CD4-positive, alpha-beta T cell treated with Interleukin-17A for 1 hour (primary cell): Measurements from ENCODE around the gene STXBP5.

Source experiments
- DNase-seq: peaks from one replicate; pipeline ENCODE4 v3.0.0-alpha.2; 2020

The STXBP5 gene

DNA sequence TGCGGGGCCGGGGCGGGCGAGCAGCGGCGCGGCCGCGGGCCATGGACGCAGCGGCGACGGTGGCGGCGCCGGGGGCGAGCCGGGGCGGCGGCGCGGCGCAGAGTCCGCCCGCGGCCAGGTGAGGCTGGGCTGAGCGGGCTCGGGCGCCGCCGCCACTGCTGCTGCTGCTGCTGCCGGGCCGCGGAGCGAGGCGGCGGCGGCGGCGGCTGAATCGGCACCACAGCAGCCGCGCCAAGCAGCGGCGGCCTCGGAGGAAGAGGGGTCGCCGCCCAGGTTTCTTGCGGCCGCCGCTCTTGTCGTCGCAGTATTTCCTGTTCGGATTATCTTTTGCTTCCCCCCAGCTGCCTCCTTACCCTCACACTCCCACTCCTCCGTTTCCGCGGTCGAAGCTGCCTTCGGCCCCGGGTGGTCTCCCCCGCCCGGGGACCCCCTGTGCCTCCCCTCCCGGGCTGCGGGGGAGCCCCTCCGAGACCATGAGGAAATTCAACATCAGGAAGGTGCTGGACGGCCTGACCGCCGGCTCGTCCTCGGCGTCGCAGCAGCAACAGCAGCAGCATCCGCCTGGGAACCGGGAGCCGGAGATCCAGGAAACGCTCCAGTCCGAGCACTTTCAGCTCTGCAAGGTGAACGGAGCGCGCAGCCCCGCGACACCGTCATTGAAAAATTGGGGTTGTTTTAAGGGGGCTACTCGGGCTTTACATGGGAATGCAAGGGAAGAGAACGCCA, at the start of gene STXBP5:
Gene STXBP5, plus strand, starts transcription at position 358 of the 726 bp plus-strand sequence. Its CDS starts 116 bp downstream, at position 474.
- DNase-seq, result peak; percentile 42

DNA sequence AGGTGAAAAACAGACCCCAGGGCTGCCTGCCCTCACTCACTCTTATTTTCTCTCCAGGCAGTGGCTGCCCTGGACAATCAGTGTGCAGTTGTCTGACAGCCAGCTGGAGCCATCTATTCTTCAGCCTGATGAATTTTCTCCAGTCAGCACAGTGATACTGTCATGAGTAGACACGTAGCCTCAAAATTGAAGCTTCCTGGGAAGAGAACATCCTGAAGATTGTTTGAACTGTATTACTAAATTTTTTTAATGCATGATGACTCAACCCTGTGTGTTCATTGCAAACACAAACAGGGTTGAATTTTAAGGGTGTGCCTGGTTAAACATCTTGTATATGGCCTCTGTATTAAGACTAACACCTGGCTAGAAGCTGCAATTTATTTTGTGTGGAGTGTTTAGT, 49.8 kb upstream of the STXBP5 start:
- no peak for DNase-seq

- no peak for DNase-seq
Observed at GRCh38 chr6:147156218-147156617, 48.0 kb upstream of the STXBP5 start.

- DNase-seq, result no peak
Observed at GRCh38 chr6:147156799-147157382, 47.3 kb upstream of the STXBP5 start.

DNA sequence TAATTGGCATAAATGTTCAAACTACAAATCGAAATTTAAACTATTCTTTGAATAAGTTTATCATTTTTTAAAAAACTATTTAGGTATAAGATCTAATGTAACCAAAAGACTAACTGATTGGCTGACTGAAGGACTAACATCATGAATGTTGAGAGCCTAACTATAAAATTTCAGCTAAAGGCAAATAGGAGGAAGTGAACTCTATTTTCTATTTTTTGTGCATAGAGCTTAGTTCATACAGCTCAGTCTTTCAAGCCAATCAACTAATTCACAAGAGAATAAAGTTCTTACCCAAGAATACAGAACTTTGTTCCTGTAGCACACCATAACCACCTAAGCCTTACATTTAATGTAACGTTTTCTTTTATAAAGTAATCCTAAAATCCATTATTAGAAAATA, 46.3 kb upstream of the STXBP5 start:
- no peak for DNase-seq

DNA sequence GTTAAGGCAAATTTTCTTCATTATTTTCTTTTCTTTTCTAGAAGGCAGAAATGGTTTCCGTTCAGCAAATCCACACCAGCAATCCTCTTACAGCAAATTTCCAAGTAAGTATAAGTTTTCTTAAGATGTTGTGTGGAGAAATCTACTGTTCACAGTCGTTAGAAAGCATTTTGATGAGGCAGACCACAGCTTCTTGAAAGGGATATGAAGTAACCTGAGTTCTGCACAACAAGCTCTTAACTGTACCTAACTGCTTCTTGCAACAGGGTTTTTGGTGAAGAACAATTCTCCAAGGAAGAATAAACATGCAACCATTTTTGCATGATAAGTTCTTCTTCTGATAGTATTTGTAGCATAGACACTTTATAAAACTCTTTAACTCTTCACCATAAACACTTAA, 45.3 kb upstream of the STXBP5 start:
- DNase-seq, result no peak

DNA sequence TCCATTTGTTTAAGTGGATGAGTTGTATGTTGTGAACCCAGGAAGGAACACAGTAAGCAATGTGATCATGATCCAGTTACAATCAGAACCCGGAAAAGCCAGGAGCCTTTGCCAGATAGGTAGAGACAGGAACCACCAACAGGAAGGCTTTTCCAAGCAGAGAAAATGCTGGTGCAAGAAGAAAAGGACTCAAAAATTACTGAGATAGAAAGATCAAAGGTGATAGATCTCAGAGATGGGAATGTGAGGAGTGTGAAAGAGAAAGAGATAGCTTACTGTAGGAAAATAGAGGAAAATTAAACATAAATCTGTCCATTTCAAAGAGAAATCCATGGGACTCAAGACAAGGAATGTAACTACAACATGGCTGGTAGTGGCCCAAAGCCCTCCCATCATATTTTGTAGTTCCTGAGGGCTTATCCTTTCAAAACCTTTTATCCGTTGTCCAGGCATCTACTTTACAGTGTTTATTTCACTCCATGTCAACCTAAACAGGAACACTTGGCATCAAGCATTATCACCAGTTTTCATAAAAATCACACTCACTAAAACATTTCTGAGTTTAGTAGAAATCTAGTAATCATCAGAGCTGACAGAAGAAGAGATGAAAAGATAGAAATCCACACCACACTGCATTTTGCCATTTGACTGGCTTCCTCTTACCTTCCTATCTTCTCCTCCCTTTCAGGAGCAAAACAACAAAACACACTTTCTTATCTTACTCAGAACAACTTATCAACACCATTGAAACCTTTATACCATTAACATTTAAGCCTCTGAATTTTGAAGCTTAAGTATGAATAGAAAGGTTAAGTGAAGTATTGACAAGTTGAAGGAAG, 44.5 kb upstream of the STXBP5 start:
- DNase-seq, result no peak

DNA sequence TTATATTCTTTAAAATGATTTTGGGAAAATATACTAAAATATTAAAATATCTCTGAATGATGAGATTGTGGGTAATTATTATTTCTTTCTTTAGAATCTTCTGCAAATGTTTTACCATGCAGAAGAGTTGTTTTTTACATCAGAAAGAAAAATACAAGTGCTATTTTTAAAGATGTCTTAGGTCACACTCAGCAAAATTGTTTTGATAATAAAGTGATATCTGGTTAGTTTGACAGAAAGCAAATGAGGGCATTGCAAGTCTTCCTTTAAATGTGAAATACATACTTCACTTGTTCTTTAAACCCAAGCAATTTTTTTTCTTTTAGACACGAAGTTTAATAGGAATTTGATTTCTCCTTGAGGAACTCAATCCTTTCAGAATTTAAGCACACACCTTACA, 43.6 kb upstream of the STXBP5 start:
- no peak for DNase-seq

GRCh38 chr6:147161253-147161973, 42.8 kb upstream of the STXBP5 start:
- DNase-seq, result no peak

- no peak for DNase-seq
Observed at GRCh38 chr6:147161974-147162495, 42.2 kb upstream of the STXBP5 start.

DNA sequence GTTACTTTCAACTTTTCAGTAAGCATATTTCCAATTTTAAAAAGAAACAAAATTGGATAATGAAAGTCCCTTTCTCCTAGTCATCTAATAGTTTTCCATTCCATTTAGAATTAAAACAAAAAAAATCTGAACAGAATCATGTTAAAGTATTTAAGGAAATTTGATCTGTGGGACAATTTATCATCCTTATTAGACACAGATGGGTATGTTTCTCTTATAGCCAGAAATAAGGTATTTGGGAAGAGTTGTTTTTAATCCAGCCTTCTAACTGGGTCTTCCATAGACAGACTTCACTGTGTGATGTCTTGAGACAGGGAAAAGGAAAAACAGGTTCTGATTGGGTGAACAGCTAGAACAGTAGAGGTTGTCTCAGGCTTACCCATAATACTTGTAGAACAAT, 39.5 kb upstream of the STXBP5 start:
- no peak for DNase-seq

GRCh38 chr6:147166360-147166944, 37.8 kb upstream of the STXBP5 start:
- DNase-seq, result no peak

- DNase-seq, result no peak
Observed at GRCh38 chr6:147166992-147167391, 37.2 kb upstream of the STXBP5 start.

DNA sequence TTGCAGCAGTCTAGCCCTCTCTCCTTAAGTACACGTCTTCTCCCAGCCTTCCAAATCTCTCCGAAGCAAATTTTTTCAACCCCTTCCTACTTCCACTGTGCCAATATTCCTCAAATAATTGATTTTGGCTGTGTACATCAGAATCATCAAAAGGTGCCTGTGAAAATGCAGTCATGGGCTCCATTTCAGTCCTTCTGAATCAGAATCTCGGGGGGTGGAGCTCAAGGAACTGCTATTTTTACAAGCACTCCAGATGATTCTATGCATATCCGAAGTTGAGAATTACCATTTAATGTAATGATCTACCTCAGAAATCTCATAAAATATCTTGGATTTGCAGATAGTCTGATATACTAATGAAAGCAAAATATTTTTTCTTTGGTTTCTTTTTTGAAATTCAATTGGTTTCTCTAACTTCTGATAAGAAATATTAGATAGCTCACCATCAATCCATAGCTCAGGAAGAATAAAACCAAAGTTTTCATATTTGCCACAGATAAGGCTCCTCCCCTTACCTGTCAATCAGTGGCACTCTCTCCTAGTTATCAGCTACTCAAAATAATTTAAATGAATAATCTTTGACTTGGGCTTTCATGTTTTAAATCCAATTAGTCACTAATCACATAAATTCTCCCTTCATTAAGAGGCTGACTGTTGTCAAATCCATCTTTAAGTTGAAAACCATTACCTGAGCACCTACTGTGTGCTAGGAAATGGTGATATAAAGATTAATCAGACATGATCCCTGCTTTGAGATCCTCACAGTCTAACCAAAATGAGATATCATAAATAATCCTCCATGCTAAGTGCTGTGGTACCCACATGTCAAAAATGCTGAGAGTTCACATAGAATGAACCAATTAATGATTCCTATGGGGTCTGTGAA, 36.4 kb upstream of the STXBP5 start:
- no peak for DNase-seq

DNA sequence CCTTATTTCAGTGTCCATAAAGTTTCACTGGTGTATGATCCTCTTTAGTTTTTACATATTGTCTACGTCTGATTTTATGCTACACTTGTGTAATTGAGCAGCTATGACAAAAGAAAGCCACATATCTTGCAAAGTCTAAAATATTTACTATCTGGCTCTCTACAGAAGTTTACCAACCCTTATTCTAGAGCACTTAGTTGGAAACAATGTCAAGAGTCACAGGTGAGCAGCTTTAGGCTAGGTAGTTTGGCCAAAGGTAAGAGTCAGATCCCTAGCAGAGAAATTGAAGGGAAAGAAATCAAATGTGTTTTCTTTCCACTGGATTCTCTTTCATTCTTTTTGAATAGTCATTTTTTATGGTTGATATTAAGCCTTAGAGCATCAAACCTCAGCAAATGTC, 34.7 kb upstream of the STXBP5 start:
- no peak for DNase-seq

DNA sequence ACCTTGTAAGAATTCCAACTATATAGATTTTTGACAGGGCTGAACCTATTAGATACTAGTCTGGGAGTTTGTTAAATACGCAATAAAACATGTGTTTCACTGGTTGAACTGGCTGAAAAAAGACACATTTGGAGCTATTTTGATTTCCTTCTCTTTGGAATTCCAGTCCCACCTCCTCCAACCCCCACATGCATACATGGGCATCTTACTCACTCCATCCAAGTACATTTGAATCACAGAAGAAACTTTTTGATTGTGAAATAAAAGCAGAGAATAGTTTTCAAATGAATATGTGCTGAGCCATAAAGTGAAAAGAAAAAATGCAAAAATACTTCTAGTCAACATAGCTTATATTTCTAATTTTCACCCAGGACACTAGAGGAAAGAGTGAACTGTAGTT, 33.9 kb upstream of the STXBP5 start:
- no peak for DNase-seq

DNA sequence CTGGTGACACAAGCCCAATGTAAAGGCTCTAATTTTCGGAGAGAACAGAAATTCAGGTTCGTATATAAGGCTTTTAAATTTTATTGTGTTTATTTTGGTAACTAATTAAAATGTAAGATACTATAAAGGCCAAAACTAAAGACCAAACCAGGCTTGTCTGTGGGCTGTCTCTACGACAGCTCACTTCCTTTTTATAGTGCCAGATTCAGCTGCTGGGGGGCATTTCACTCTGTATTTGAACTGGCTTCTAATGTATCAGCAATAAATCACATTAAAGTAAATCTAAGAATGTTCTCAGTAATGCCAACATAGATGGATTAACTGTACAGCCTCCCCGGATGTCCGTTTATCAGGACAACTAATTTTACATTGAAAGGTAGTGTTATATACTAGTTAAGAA, 31.1 kb upstream of the STXBP5 start:
- DNase-seq, result no peak

DNA sequence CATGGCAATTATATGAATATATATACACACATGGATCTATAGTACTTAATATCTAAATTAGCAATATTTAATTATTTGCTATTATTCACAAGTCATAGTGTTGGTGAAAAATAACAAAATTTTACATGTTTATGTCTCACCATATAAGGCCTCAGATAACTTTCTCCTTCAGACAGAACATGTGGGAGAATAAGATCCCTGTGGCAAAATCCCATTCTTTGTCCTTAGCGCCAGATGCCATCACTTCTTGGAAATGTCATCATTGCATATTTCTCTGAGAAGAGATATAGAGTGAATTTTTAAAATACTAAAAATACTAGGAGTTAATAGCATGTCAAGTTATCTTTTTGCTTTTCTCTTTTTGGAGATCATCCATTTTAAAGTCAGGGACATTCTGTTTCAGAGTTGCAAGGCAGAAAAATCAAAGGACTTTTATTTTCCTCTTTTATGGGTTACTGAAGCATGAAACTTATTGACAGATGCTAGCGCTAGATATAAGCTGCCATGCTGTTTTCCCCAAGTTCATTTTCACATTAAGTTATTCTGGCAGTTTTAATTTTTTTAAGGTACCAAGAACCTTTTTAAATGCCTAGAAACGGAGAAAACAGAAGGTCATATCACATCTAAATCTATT, 30.4 kb upstream of the STXBP5 start:
- no peak for DNase-seq

DNA sequence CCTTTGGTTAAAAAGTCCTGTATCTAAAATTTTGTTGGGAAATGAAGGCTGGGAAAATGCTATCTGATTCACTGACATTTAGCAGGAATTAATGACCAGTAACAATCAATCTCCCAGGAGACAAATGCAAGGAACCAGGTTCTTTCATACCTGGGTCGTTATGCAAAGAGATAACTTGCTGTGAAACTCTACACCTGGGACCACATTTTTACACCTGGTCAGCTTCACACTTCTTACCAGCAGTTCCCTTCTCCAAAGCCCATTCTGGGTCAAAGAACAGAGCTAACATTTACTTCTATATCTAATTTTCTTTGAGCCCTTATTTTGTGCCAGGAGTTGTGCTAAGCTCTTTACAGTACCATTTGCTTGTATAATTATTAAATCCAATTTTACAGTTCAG, 27.4 kb upstream of the STXBP5 start:
- DNase-seq, result no peak

DNA sequence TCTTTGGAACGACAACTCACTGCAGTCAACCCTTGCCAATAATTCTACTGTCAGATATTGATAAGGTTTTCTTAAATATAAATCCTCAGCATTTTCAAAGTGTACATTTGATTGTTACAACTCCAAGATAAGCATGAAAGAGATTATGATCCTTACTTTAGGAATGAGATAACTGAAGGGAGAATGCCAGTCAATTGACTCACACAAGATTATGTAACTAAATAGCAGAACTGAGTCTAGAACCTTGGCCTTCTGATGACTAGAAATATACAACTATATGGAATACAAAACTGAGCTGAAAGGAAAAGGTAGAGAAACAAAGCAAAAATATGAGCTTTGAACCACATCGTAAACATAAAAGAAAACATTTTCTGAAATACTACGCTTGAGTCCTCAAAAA, 26.9 kb upstream of the STXBP5 start:
- DNase-seq, result no peak

DNA sequence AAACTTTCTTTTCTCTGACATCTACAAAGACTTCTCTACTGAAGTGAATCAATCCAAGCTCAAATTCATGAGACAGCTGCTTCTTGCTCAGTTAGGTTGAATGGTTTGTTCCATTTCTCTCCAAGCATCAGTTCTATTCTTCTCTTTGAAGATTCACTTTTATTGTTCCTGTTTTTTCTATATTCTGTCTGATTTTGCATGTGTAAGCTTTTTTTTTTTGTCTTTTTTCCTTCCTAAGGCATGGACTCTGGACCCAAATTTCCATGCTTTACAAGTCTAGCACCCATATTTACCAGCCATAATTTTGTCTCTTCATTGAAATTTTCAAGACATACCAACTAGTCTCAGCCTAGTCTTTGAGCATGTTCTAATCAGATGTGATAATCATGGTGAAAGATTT, 25.9 kb upstream of the STXBP5 start:
- DNase-seq, result no peak
